Naive B cell (primary cell): ENCODE results near the gene GPR18. TPM values are rescaled to one million over a fixed set of nuclear protein-coding genes. Genes with fewer than 3 reads are reported as not detected.

Experiments
- ATAC-seq, 2 donors: fragments of 150-1000 bp; cut with Tn5 transposase; 2 replicates each; pipeline ENCODE4 v1.10.0; 2021; ENCODE audit warnings: low read depth in 2 of 2, mild to moderate bottlenecking in 2 of 2, moderate library complexity in 2 of 2
- DNase-seq: peaks from one replicate; pipeline ENCODE4 v3.0.0; 2022
- H3K27ac Mint-ChIP-seq, 6 donors: one replicate each; pipeline ENCODE4 v1.8.0; 2020 to 2022; ENCODE audit warnings: mild to moderate bottlenecking in 6 of 6, mixed read lengths in 6 of 6, moderate library complexity in 5 of 6, inconsistent platforms in 2 of 6
- H3K27me3 Mint-ChIP-seq, 3 donors: one replicate each; pipeline ENCODE4 v1.8.0; 2021 to 2022; ENCODE audit warnings: mixed read lengths in 3 of 3, mild to moderate bottlenecking in 1 of 3
- H3K36me3 Mint-ChIP-seq, 2 donors: one replicate each; pipeline ENCODE4 v1.8.0; 2020 to 2022; ENCODE audit warnings: mixed read lengths in 2 of 2, inconsistent platforms in 1 of 2, mild to moderate bottlenecking in 1 of 2
- H3K4me1 Mint-ChIP-seq, 3 donors: one replicate each; pipeline ENCODE4 v1.8.0; 2020 to 2022; ENCODE audit warnings: mixed read lengths in 3 of 3, inconsistent platforms in 1 of 3, mild to moderate bottlenecking in 1 of 3, moderate library complexity in 1 of 3
- H3K4me3 Mint-ChIP-seq, 8 donors: one replicate each; pipeline ENCODE4 v1.8.0; 2020 to 2022; ENCODE audit warnings: mild to moderate bottlenecking in 8 of 8, mixed read lengths in 8 of 8, moderate library complexity in 8 of 8, inconsistent platforms in 2 of 8
- H3K9me3 Mint-ChIP-seq, 7 donors: one replicate each; pipeline ENCODE4 v1.8.0; 2020 to 2022; ENCODE audit warnings: mixed read lengths in 7 of 7, mild to moderate bottlenecking in 5 of 7, inconsistent platforms in 2 of 7, moderate library complexity in 1 of 7
- polyA plus RNA-seq, 6 donors: library from polyadenylated mRNA; unstranded; fragments of 300-500 nt; fragmentation: Illumina TruSeq; gene quantifications; one replicate each; pipeline ENCODE4 v1.2.3, GENCODE V29; 2021; ENCODE audit warnings: low read depth in 6 of 6

The GPR18 gene
- polyA plus RNA-seq, 6 donors from 2014 or later, result 70.6 to 229 (median 135) TPM

GRCh38 chr13:99285432-99286182, 27.4 kb upstream of the GPR18 start:
- ATAC-seq, result no peak

DNA sequence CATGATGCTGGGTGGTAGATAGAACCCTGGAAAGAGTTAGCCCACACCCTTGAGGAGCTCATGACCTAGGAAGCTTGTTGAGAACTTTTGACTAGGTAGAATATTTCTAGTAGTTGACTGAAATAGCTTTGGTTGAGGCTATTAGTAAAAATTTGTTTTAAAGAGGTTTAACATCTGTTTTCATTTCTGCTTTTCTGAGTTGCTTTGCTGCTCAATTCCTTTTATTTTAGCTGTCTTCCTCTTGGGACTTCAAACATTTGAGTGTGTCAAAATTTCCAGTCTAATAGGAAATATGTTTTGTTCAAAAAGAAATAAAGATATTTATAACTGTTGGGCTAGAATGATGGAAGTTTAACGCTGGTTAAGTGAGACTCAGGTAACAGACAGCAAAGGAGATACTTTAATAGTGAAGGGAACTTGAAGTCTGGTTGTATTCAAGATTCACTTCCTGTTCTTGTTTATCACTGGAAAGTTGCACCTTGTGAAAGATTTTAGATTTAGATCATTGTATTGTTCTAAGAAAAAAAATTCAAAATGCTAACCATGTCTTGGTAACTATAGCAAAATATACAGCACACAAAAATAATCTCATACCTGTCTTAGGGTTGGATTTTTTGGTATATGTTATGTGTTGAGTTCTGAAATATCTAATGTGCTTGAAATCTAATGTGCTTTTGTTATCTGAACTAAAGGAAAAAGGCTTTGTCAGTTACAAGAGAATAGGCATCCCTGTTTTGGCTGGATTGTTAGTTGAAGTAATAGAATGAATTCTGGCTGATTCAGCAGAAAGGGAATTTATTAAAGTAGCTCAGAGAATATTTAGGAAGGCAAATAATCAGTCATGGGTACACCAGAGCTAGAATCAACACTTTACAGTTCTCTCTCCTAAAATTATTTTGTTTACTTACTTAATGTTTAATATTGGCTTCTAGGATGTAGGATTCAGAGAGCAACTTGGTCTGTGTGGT, 24.4 kb upstream of the GPR18 start:
- Mint-ChIP-seq H3K9me3 (no peaks in the 10 kb centered on the region), H3K36me3 (peaks cover 12 to 18% of the 10 kb centered on the region in 2 donors), H3K27ac (peak overlapping the region; percentile 96 to 98 (median 98)), H3K4me1 (peaks cover 70 to 96% (median 92%) of the 10 kb centered on the region in 3 donors), H3K27me3 (no peaks in the 10 kb centered on the region), H3K4me3 (peak overlapping the region; percentile 59 to 85 (median 76))
- ATAC-seq (peak; percentile 67 to 71), DNase-seq (peak; percentile 74)

More at GRCh38 chr13:99285432-99286182, 27.4 kb upstream of the GPR18 start:
- no peak for DNase-seq
- peaks cover 4 to 26% of the 10 kb centered on the region in 2 donors for H3K36me3 Mint-ChIP-seq
- H3K4me3 Mint-ChIP-seq, result peak overlapping the region in 4 of 8 donors; percentile 12 to 61 (median 25)
- H3K27ac Mint-ChIP-seq, result peak overlapping the region in 5 of 6 donors; percentile 78 to 98 (median 93)
- H3K9me3 Mint-ChIP-seq, result no peaks in the 10 kb centered on the region
- H3K27me3 Mint-ChIP-seq, result no peaks in the 10 kb centered on the region
- peaks cover 65 to 94% (median 94%) of the 10 kb centered on the region in 3 donors for H3K4me1 Mint-ChIP-seq

GRCh38 chr13:99281811-99282263, 23.7 kb upstream of the GPR18 start:
- Mint-ChIP-seq H3K4me3 (peak overlapping the region; percentile 48 to 91 (median 78)), H3K27me3 (no peaks in the 10 kb centered on the region), H3K36me3 (peaks cover 12% of the 10 kb centered on the region in 2 donors), H3K4me1 (peaks cover 67 to 94% (median 92%) of the 10 kb centered on the region in 3 donors), H3K9me3 (no peaks in the 10 kb centered on the region), H3K27ac (peak overlapping the region; percentile 96 to 98 (median 98))
- ATAC-seq (peak; percentile 74 to 75), DNase-seq (no peak)

DNA sequence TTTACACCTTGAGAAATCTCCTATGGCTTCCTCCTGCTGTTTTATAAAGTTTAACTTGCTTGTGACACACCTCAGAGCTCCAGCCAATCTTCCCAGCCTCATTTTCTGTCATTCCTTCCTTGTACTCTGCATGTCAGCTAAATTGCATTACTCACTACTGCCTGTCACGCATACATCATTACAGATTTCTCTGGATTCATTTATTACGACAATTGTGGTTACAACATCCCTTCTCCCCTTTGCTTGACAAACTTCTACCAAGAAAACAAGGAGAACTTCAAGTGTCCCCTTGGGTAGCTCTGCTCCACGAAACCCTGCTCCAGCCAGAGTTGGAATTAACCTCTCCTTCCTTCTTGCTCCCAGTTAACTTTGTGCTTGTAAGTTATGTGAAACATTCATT, 22.0 kb upstream of the GPR18 start:
- Mint-ChIP-seq H3K9me3 (no peaks in the 10 kb centered on the region), H3K4me3 (peak overlapping the region in 6 of 8 donors; percentile 21 to 91 (median 75)), H3K36me3 (peaks cover 12 to 20% of the 10 kb centered on the region in 2 donors), H3K27ac (peak overlapping the region; percentile 31 to 98 (median 84)), H3K27me3 (no peaks in the 10 kb centered on the region), H3K4me1 (peaks cover 68 to 93% (median 91%) of the 10 kb centered on the region in 3 donors)
- ATAC-seq (no peak), DNase-seq (no peak)

GRCh38 chr13:99279637-99280036, 21.5 kb upstream of the GPR18 start:
- H3K4me1 Mint-ChIP-seq, result peaks cover 68 to 93% (median 91%) of the 10 kb centered on the region in 3 donors
- no peaks in the 10 kb centered on the region for H3K27me3 Mint-ChIP-seq
- no peak for DNase-seq
- peak overlapping the region in 4 of 6 donors; percentile 70 to 98 (median 88) for H3K27ac Mint-ChIP-seq
- no peak for ATAC-seq
- H3K9me3 Mint-ChIP-seq, result peaks cover 0 to 2% (median 0%) of the 10 kb centered on the region in 7 donors
- H3K36me3 Mint-ChIP-seq, result peaks cover 12 to 24% of the 10 kb centered on the region in 2 donors
- peak overlapping the region in 6 of 8 donors; percentile 10 to 91 (median 59) for H3K4me3 Mint-ChIP-seq

- Mint-ChIP-seq H3K36me3 (peaks cover 12 to 24% of the 10 kb centered on the region in 2 donors), H3K4me3 (peak overlapping the region in 7 of 8 donors; percentile 10 to 78 (median 62)), H3K27me3 (no peaks in the 10 kb centered on the region), H3K27ac (peak overlapping the region in 3 of 6 donors; percentile 90 to 98 (median 94)), H3K4me1 (peaks cover 68 to 93% (median 90%) of the 10 kb centered on the region in 3 donors), H3K9me3 (peaks cover 0 to 2% (median 0%) of the 10 kb centered on the region in 7 donors)
- DNase-seq, result no peak
- ATAC-seq, result no peak
Observed at GRCh38 chr13:99278843-99279242, 20.7 kb upstream of the GPR18 start.

GRCh38 chr13:99278200-99278599, 20.0 kb upstream of the GPR18 start:
- Mint-ChIP-seq H3K36me3 (peaks cover 12 to 24% of the 10 kb centered on the region in 2 donors), H3K4me3 (peak overlapping the region in 3 of 8 donors; percentile 1 to 35 (median 12)), H3K4me1 (peaks cover 74 to 95% (median 89%) of the 10 kb centered on the region in 3 donors), H3K27ac (peak overlapping the region in 3 of 6 donors; percentile 69 to 81 (median 81)), H3K27me3 (no peaks in the 10 kb centered on the region), H3K9me3 (peaks cover 0 to 2% (median 0%) of the 10 kb centered on the region in 7 donors)
- ATAC-seq (no peak), DNase-seq (no peak)

GRCh38 chr13:99277629-99278028, 19.4 kb upstream of the GPR18 start:
- Mint-ChIP-seq H3K4me3 (peak overlapping the region in 3 of 8 donors; percentile 3 to 44 (median 38)), H3K36me3 (peaks cover 12 to 29% of the 10 kb centered on the region in 2 donors), H3K9me3 (peaks cover 0 to 4% (median 0%) of the 10 kb centered on the region in 7 donors), H3K27me3 (no peaks in the 10 kb centered on the region), H3K4me1 (peaks cover 71 to 95% (median 88%) of the 10 kb centered on the region in 3 donors), H3K27ac (peak overlapping the region in 4 of 6 donors; percentile 33 to 92 (median 53))
- DNase-seq, result no peak
- ATAC-seq, result no peak

DNA sequence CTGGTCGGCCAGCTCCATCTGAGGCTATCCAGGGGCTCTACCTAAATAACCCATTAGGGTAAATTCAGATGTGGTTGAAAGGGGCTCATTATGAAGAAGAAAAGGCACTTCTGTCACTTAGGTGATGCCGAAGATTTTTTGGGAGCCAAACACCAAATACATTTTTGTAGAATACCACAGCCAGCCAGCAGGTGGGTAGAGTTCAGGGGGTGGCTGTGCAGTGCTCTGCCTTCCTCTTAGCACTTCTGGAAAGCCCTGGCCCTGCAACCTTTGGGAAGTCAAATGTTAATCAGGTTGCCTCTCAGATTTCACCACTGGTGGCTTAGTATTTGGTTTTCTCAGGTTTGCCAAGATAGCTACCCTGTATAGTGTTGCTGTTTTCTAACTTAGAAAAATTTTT, 18.5 kb upstream of the GPR18 start:
- Mint-ChIP-seq H3K27me3 (no peaks in the 10 kb centered on the region), H3K36me3 (peaks cover 12 to 36% of the 10 kb centered on the region in 2 donors), H3K9me3 (peaks cover 0 to 13% (median 0%) of the 10 kb centered on the region in 7 donors), H3K4me1 (peaks cover 71 to 95% (median 89%) of the 10 kb centered on the region in 3 donors), H3K4me3 (peak overlapping the region in 2 of 8 donors; percentile 6), H3K27ac (peak overlapping the region in 3 of 6 donors; percentile 47 to 95 (median 68))
- no peak for ATAC-seq
- no peak for DNase-seq

- Mint-ChIP-seq H3K4me1 (peaks cover 71 to 95% (median 89%) of the 10 kb centered on the region in 3 donors), H3K27ac (peak overlapping the region in 4 of 6 donors; percentile 65 to 95 (median 87)), H3K9me3 (peaks cover 0 to 14% (median 0%) of the 10 kb centered on the region in 7 donors), H3K36me3 (peaks cover 8 to 30% of the 10 kb centered on the region in 2 donors), H3K27me3 (no peaks in the 10 kb centered on the region), H3K4me3 (peak overlapping the region in 1 of 8 donors; percentile 47)
- ATAC-seq (no peak), DNase-seq (no peak)
Observed at GRCh38 chr13:99275093-99275469, 16.9 kb upstream of the GPR18 start.

DNA sequence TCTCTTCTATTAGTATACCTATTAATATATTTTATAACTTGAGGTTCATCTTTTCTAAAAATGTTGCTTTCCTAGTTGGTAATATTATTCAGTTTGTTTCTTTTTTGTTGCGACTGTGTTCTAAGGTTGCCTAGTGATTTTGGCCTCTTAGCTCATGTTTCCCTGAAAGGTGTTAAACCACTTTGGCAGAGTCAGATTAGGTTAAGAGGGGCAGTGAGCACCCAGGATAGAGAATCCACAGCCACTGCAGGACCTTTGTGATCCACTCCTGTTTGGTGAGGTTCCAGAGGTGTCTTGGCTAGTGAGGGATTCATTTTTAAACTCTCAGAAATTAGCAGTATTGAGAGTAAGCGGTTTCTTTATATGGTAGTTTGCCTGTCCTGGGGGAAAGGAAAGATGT, 14.9 kb upstream of the GPR18 start:
- H3K27me3 Mint-ChIP-seq, result no peaks in the 10 kb centered on the region
- H3K9me3 Mint-ChIP-seq, result peaks cover 0 to 14% (median 0%) of the 10 kb centered on the region in 7 donors
- peak overlapping the region in 5 of 6 donors; percentile 61 to 95 (median 76) for H3K27ac Mint-ChIP-seq
- ATAC-seq (no peak), DNase-seq (no peak)
- H3K36me3 Mint-ChIP-seq, result peaks cover 0 to 24% of the 10 kb centered on the region in 2 donors
- peak overlapping the region in 3 of 8 donors; percentile 19 to 81 (median 20) for H3K4me3 Mint-ChIP-seq
- peaks cover 65 to 79% (median 77%) of the 10 kb centered on the region in 3 donors for H3K4me1 Mint-ChIP-seq

DNA sequence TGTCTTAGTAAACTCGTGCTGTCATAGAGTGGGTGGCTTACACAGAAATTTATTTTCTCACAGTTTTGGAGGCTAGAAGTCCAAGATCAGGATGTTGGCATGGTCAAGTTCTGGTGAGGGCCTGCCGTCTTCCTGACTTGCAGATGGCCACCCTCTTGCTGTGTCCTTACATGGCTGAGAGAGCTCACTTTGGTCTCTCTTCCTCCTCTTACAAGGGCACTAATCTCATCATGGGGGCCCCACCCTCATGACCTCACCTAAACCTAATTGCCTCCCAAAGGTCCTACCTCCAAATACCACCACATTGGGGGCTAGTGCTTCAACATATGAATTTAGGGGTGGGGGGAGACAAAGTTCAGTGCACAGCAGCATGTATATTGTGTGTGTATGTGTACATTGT, 14.3 kb upstream of the GPR18 start:
- Mint-ChIP-seq H3K27ac (peak overlapping the region in 5 of 6 donors; percentile 90 to 97 (median 95)), H3K27me3 (no peaks in the 10 kb centered on the region), H3K4me3 (peak overlapping the region in 1 of 8 donors; percentile 81), H3K9me3 (peaks cover 0 to 14% (median 0%) of the 10 kb centered on the region in 7 donors), H3K36me3 (peaks cover 0 to 24% of the 10 kb centered on the region in 2 donors), H3K4me1 (peaks cover 61 to 72% (median 71%) of the 10 kb centered on the region in 3 donors)
- no peak for ATAC-seq
- DNase-seq, result no peak
